Measurements from ENCODE around the gene ARMC2. TPM values are rescaled to one million over a fixed set of nuclear protein-coding genes. Genes with fewer than 3 reads are reported as not detected.

The ARMC2 gene
- total RNA-seq, 1 donor from 2014 or later, result 0.26 TPM

- DNase-seq (ENCODE audit: low read depth), result no peak
- FAIRE-seq, result no peak
- Histone ChIP-seq H3K36me3 (ENCODE audit: control insufficient read depth, insufficient read depth, low read length) (peaks cover 12% of the 10 kb centered on the region), H3K27me3 (ENCODE audit: control insufficient read depth, insufficient read depth, low read length) (no peaks in the 10 kb centered on the region), H3K4me3 (ENCODE audit: low read depth, low read length) (no peak overlapping the region)
- TF ChIP-seq, protein P1, sequence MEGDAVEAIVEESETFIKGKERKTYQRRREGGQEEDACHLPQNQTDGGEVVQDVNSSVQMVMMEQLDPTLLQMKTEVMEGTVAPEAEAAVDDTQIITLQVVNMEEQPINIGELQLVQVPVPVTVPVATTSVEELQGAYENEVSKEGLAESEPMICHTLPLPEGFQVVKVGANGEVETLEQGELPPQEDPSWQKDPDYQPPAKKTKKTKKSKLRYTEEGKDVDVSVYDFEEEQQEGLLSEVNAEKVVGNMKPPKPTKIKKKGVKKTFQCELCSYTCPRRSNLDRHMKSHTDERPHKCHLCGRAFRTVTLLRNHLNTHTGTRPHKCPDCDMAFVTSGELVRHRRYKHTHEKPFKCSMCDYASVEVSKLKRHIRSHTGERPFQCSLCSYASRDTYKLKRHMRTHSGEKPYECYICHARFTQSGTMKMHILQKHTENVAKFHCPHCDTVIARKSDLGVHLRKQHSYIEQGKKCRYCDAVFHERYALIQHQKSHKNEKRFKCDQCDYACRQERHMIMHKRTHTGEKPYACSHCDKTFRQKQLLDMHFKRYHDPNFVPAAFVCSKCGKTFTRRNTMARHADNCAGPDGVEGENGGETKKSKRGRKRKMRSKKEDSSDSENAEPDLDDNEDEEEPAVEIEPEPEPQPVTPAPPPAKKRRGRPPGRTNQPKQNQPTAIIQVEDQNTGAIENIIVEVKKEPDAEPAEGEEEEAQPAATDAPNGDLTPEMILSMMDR (IDR thresholded peaks at IDR 0.05; ENCODE audit: insufficient read depth, low read length, severe bottlenecking), result no peak
These were observed 148.0 kb downstream of the ARMC2 start for GRCh38 chr6:108996208-108996607.

GRCh38 chr6:108998485-108998884 is 150.3 kb downstream of the ARMC2 start:
- peaks cover 10% of the 10 kb centered on the region for H3K36me3 ChIP-seq (ENCODE audit: control insufficient read depth, insufficient read depth, low read length)
- TF ChIP-seq, protein P1 (IDR thresholded peaks at IDR 0.05; ENCODE audit: insufficient read depth, low read length, severe bottlenecking), result no peak

GRCh38 chr6:108999428-108999827 is 151.2 kb downstream of the ARMC2 start:
- FAIRE-seq, result no peak
- H3K36me3 ChIP-seq (ENCODE audit: control insufficient read depth, insufficient read depth, low read length), result peaks cover 10% of the 10 kb centered on the region

More at GRCh38 chr6:108998485-108998884, 150.3 kb downstream of the ARMC2 start:
- Histone ChIP-seq H3K4me3 (ENCODE audit: low read depth, low read length) (no peak overlapping the region), H3K27me3 (ENCODE audit: control insufficient read depth, insufficient read depth, low read length) (no peaks in the 10 kb centered on the region)
- DNase-seq (ENCODE audit: low read depth) (no peak), FAIRE-seq (no peak)

DNA sequence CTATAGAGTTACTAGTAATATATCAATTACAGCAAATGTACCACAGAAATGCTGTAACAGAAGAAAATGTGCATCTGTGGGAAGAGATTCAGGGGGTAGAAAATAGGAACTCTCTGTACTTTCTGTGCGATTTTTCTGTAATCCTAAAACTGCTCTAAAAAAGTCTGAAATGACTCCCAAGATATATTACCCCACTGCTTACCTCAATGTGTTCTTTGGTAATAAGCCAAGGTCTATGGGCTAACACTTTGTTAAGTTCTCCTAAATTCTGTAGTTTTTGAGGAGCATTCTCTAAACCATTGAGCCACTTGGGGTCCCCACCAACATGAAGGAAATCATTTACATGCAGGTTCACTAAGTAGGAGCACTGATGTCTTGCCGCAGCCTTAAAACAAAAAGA is 152.1 kb downstream of the ARMC2 start:
- TF ChIP-seq, protein P1 (IDR thresholded peaks at IDR 0.05; ENCODE audit: insufficient read depth, low read length, severe bottlenecking), result no peak
- no peaks in the 10 kb centered on the region for H3K27me3 ChIP-seq (ENCODE audit: control insufficient read depth, insufficient read depth, low read length)
- no peak for FAIRE-seq
- no peak for DNase-seq (ENCODE audit: low read depth)
- H3K4me3 ChIP-seq (ENCODE audit: low read depth, low read length), result no peak overlapping the region
- peaks cover 10% of the 10 kb centered on the region for H3K36me3 ChIP-seq (ENCODE audit: control insufficient read depth, insufficient read depth, low read length)

More at GRCh38 chr6:108999428-108999827, 151.2 kb downstream of the ARMC2 start:
- Histone ChIP-seq H3K4me3 (ENCODE audit: low read depth, low read length) (no peak overlapping the region), H3K27me3 (ENCODE audit: control insufficient read depth, insufficient read depth, low read length) (no peaks in the 10 kb centered on the region)
- TF ChIP-seq, protein P1 (IDR thresholded peaks at IDR 0.05; ENCODE audit: insufficient read depth, low read length, severe bottlenecking), result no peak
- DNase-seq (ENCODE audit: low read depth), result no peak

GRCh38 chr6:109001291-109001894 is 153.2 kb downstream of the ARMC2 start:
- TF ChIP-seq, protein P1 (IDR thresholded peaks at IDR 0.05; ENCODE audit: insufficient read depth, low read length, severe bottlenecking), result no peak
- FAIRE-seq (no peak), DNase-seq (ENCODE audit: low read depth) (no peak)
- Histone ChIP-seq H3K36me3 (ENCODE audit: control insufficient read depth, insufficient read depth, low read length) (peaks cover 10% of the 10 kb centered on the region), H3K27me3 (ENCODE audit: control insufficient read depth, insufficient read depth, low read length) (no peaks in the 10 kb centered on the region), H3K4me3 (ENCODE audit: low read depth, low read length) (no peak overlapping the region)
